ENCODE results near the gene SLC39A2. TPM values are rescaled to one million over a fixed set of nuclear protein-coding genes. Genes with fewer than 3 reads are reported as not detected.
A peak's percentile ranks its signal among the peaks of the same experiment; 100 is the strongest.

SLC39A2 gene
- total RNA-seq, 2 experiments from 2014 or later: 0.16 to 0.44 TPM

- H3K4me3 Mint-ChIP-seq: peak overlapping the region; percentile 3
- peaks cover 9% of the 10 kb centered on the region for H3K4me1 Mint-ChIP-seq
- H3K27ac Mint-ChIP-seq: no peak overlapping the region
- CTCF ChIA-PET: interaction anchor here (1.2 to 3.0 kb wide), 3 partner anchors 8 to 83 kb away, joined by 3 to 26 read pairs (median 4); no protein-coding TSS in a partner anchor
- DNase-seq (no peak), ATAC-seq (no peak)
- H3K9me3 Mint-ChIP-seq (ENCODE audit: low read depth): no peaks in the 10 kb centered on the region
- no peaks in the 10 kb centered on the region for H3K36me3 Mint-ChIP-seq
- H3K27me3 Mint-ChIP-seq: peaks cover 39% of the 10 kb centered on the region
Measured at GRCh38 chr14:21022686-21023085, 23.6 kb downstream of the SLC39A2 start.

GRCh38 chr14:21023174-21023573 is 24.1 kb downstream of the SLC39A2 start:
- ATAC-seq: no peak
- CTCF ChIA-PET: interaction anchor here (1.2 to 3.0 kb wide), 3 partner anchors 8 to 82 kb away, joined by 3 to 26 read pairs (median 4); no protein-coding TSS in a partner anchor
- peak overlapping the region; percentile 3 for H3K4me3 Mint-ChIP-seq
- DNase-seq: no peak
- no peak overlapping the region for H3K27ac Mint-ChIP-seq
- H3K36me3 Mint-ChIP-seq: no peaks in the 10 kb centered on the region
- H3K9me3 Mint-ChIP-seq (ENCODE audit: low read depth): no peaks in the 10 kb centered on the region
- peaks cover 39% of the 10 kb centered on the region for H3K27me3 Mint-ChIP-seq
- H3K4me1 Mint-ChIP-seq: peaks cover 9% of the 10 kb centered on the region

GRCh38 chr14:21023817-21024584 is 24.9 kb downstream of the SLC39A2 start:
- DNase-seq (no peak), ATAC-seq (no peak)
- CTCF ChIA-PET: interaction anchor here (1.0 to 3.0 kb wide), 7 partner anchors 9 to 81 kb away, joined by 3 to 26 read pairs (median 3); no protein-coding TSS in a partner anchor
- H3K36me3 Mint-ChIP-seq: no peaks in the 10 kb centered on the region
- no peak overlapping the region for H3K27ac Mint-ChIP-seq
- H3K4me1 Mint-ChIP-seq: peaks cover 9% of the 10 kb centered on the region
- H3K27me3 Mint-ChIP-seq: peaks cover 39% of the 10 kb centered on the region
- H3K9me3 Mint-ChIP-seq (ENCODE audit: low read depth): no peaks in the 10 kb centered on the region
- peak overlapping the region; percentile 55 for H3K4me3 Mint-ChIP-seq

- peaks cover 9% of the 10 kb centered on the region for H3K4me1 Mint-ChIP-seq
- H3K27me3 Mint-ChIP-seq: peaks cover 39% of the 10 kb centered on the region
- peak; percentile 90 for ATAC-seq
- H3K36me3 Mint-ChIP-seq: no peaks in the 10 kb centered on the region
- CTCF ChIA-PET: interaction anchor here (1.0 to 3.0 kb wide), 5 partner anchors 10 to 68 kb away, joined by 3 to 26 read pairs (median 3); no protein-coding TSS in a partner anchor
- no peaks in the 10 kb centered on the region for H3K9me3 Mint-ChIP-seq (ENCODE audit: low read depth)
- peak; percentile 74 for DNase-seq
- peak within 1 kb of the TSS; percentile 68 for H3K4me3 Mint-ChIP-seq
- H3K27ac Mint-ChIP-seq: no peak within 1 kb of the TSS
Measured at GRCh38 chr14:21024585-21025370, 25.7 kb downstream of the SLC39A2 start, which contains the start of gene NDRG2. TSS of gene NDRG2 (minus strand) at chr14:21025061. CDS start at chr14:21023315, 1,746 bp downstream.

GRCh38 chr14:21025371-21026273 is 26.5 kb downstream of the SLC39A2 start:
- ATAC-seq (no peak), DNase-seq (no peak)
- Mint-ChIP-seq H3K4me1 (peaks cover 9% of the 10 kb centered on the region), H3K27me3 (peaks cover 41% of the 10 kb centered on the region), H3K27ac (no peak overlapping the region), H3K9me3 (ENCODE audit: low read depth) (no peaks in the 10 kb centered on the region), H3K4me3 (peak overlapping the region; percentile 68), H3K36me3 (no peaks in the 10 kb centered on the region)
- CTCF ChIA-PET: interaction anchor here (1.1 to 3.0 kb wide), 6 partner anchors 11 to 79 kb away, joined by 3 to 26 read pairs (median 4); no protein-coding TSS in a partner anchor

GRCh38 chr14:21026274-21026987 is 27.3 kb downstream of the SLC39A2 start:
- Mint-ChIP-seq H3K9me3 (ENCODE audit: low read depth) (no peaks in the 10 kb centered on the region), H3K27ac (no peak overlapping the region), H3K4me3 (no peak overlapping the region), H3K36me3 (no peaks in the 10 kb centered on the region), H3K4me1 (peaks cover 9% of the 10 kb centered on the region), H3K27me3 (peaks cover 40% of the 10 kb centered on the region)
- CTCF ChIA-PET: interaction anchor here (0.8 to 1.7 kb wide), 4 partner anchors 12 to 78 kb away, joined by 3 to 5 read pairs (median 4); no protein-coding TSS in a partner anchor
- ATAC-seq: no peak
- DNase-seq: no peak

GRCh38 chr14:21026988-21027315 is 27.9 kb downstream of the SLC39A2 start:
- Mint-ChIP-seq H3K27me3 (peaks cover 38% of the 10 kb centered on the region), H3K27ac (no peak overlapping the region), H3K9me3 (ENCODE audit: low read depth) (no peaks in the 10 kb centered on the region), H3K4me1 (peaks cover 9% of the 10 kb centered on the region), H3K4me3 (no peak overlapping the region), H3K36me3 (no peaks in the 10 kb centered on the region)
- ATAC-seq (no peak), DNase-seq (no peak)
- CTCF ChIA-PET: interaction anchor here (0.8 to 1.7 kb wide), 2 partner anchors 12 to 68 kb away, joined by 3 to 5 read pairs; no protein-coding TSS in a partner anchor

- Mint-ChIP-seq H3K4me3 (no peak within 1 kb of the TSS), H3K9me3 (ENCODE audit: low read depth) (no peaks in the 10 kb centered on the region), H3K27ac (no peak within 1 kb of the TSS), H3K4me1 (peaks cover 2% of the 10 kb centered on the region), H3K27me3 (peaks cover 14% of the 10 kb centered on the region), H3K36me3 (no peaks in the 10 kb centered on the region)
- CTCF ChIA-PET: no interaction called here
- ATAC-seq: no peak
- no peak for DNase-seq
Measured at GRCh38 chr14:21029917-21030316, 30.8 kb downstream of the SLC39A2 start, which contains the start of gene TPPP2. TSS of gene TPPP2 (plus strand) at chr14:21030217. CDS start at chr14:21030582, 365 bp downstream.

- H3K9me3 Mint-ChIP-seq (ENCODE audit: low read depth): no peaks in the 10 kb centered on the region
- CTCF ChIA-PET: no interaction called here
- ATAC-seq (no peak), DNase-seq (no peak)
- no peaks in the 10 kb centered on the region for H3K36me3 Mint-ChIP-seq
- no peaks in the 10 kb centered on the region for H3K4me1 Mint-ChIP-seq
- no peak overlapping the region for H3K27ac Mint-ChIP-seq
- H3K4me3 Mint-ChIP-seq: no peak overlapping the region
- peaks cover 12% of the 10 kb centered on the region for H3K27me3 Mint-ChIP-seq
Measured at GRCh38 chr14:21030531-21030930, 31.4 kb downstream of the SLC39A2 start.

- Mint-ChIP-seq H3K27ac (no peak overlapping the region), H3K9me3 (ENCODE audit: low read depth) (no peaks in the 10 kb centered on the region), H3K27me3 (peaks cover 2% of the 10 kb centered on the region), H3K4me1 (no peaks in the 10 kb centered on the region), H3K36me3 (no peaks in the 10 kb centered on the region), H3K4me3 (no peak overlapping the region)
- CTCF ChIA-PET: interaction anchor here (1.2 to 5.8 kb wide), 7 partner anchors 14 to 61 kb away, joined by 3 to 34 read pairs (median 5); no protein-coding TSS in a partner anchor
- ATAC-seq (no peak), DNase-seq (no peak)
Measured at GRCh38 chr14:21032326-21033132, 33.4 kb downstream of the SLC39A2 start.

- no peaks in the 10 kb centered on the region for H3K4me1 Mint-ChIP-seq
- ATAC-seq (no peak), DNase-seq (no peak)
- no peaks in the 10 kb centered on the region for H3K9me3 Mint-ChIP-seq (ENCODE audit: low read depth)
- H3K36me3 Mint-ChIP-seq: no peaks in the 10 kb centered on the region
- H3K27ac Mint-ChIP-seq: no peak overlapping the region
- no peak overlapping the region for H3K4me3 Mint-ChIP-seq
- H3K27me3 Mint-ChIP-seq: peaks cover 7% of the 10 kb centered on the region
- CTCF ChIA-PET: interaction anchor here (0.9 to 5.8 kb wide), 6 partner anchors 15 to 71 kb away, joined by 3 to 34 read pairs (median 3); no protein-coding TSS in a partner anchor
Measured at GRCh38 chr14:21033133-21033698, 34.1 kb downstream of the SLC39A2 start.

Measured in activated CD8-positive, alpha-beta memory T cell treated with anti-CD3 and anti-CD28 coated beads, Interleukin-2, amount 10 ng/mL, durations not matched to agents 7 days and 5 days (primary cell).